BLaER1 (cell line): ENCODE measurements around the gene MYBBP1A.

Experiments
- H3K27ac ChIP-seq: shearing (Covaris generic); formaldehyde crosslinking; 2 replicates; pipeline ENCODE4 v1.8.1; 2022
- H3K27me3 ChIP-seq: shearing (Covaris generic); formaldehyde crosslinking; 2 replicates; pipeline ENCODE4 v1.8.1; 2022
- H3K36me3 ChIP-seq: shearing (Covaris generic); formaldehyde crosslinking; 2 replicates; pipeline ENCODE4 v1.8.1; 2022
- H3K4me1 ChIP-seq: shearing (Covaris generic); formaldehyde crosslinking; 2 replicates; pipeline ENCODE4 v1.8.1; 2022
- H3K4me2 ChIP-seq: shearing (Covaris generic); formaldehyde crosslinking; 2 replicates; pipeline ENCODE4 v1.8.1; 2022
- H3K4me3 ChIP-seq: shearing (Covaris generic); formaldehyde crosslinking; 2 replicates; pipeline ENCODE4 v1.8.1; 2022
- H3K9ac ChIP-seq: shearing (Covaris generic); formaldehyde crosslinking; 2 replicates; pipeline ENCODE4 v1.8.1; 2022
- H3K9me3 ChIP-seq: shearing (Covaris generic); formaldehyde crosslinking; 2 replicates; pipeline ENCODE4 v1.8.1; 2022
- H4K20me1 ChIP-seq: shearing (Covaris generic); formaldehyde crosslinking; 2 replicates; pipeline ENCODE4 v1.8.1; 2022
- Cebpa-rat ChIP-seq: shearing (Covaris generic); IDR thresholded peaks from 2 replicates; pipeline ENCODE4 v1.8.1; 2022

MYBBP1A gene

DNA sequence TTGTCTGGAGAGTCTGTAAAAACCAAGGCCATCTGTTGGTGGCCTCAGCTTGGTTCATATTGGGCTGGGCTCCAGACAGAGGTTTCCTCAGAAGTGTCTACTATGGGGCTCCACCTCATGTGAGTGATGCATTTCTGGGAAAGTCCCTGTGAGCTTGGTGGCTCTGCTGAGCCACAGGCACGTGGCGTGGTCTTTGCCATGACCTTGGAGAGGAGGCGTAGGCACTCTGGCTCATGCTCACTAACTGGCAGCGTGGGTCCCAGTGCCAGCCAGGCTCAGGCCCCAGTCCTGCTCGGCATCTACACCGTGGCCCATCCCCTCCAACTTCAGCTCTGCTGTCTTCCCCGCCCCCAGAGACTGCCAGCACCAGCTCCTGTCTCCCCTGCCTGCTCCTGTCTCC is 18.5 kb upstream of the MYBBP1A start:
- no peak overlapping the region for H3K4me3 ChIP-seq
- H3K36me3 ChIP-seq: no peaks in the 10 kb centered on the region
- no peak overlapping the region for H3K9ac ChIP-seq
- H3K4me2 ChIP-seq: no peak overlapping the region
- no peaks in the 10 kb centered on the region for H3K27me3 ChIP-seq
- peaks cover 29% of the 10 kb centered on the region for H3K4me1 ChIP-seq
- no peaks in the 10 kb centered on the region for H3K9me3 ChIP-seq
- H3K27ac ChIP-seq: no peak overlapping the region
- TF ChIP-seq Cebpa-rat: no peak
- no peaks in the 10 kb centered on the region for H4K20me1 ChIP-seq

DNA sequence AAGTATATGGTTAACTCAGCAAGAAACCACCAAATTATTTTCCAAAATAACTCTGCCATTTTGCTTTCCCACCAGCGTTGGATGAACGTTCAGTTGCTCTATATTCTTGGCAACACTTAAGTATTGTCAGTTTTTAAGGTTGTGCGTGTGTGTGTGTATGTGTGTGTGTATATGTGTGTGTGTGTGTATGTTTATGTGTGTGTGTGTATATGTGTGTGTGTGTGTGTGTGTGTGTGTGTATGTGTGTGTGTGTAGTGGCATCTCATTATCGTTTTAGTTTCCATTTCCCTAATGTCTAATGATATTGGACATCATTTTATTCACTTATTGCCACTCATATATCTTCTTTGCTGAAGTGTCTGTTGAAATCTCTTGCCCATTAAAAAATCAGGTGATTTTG is 17.9 kb upstream of the MYBBP1A start:
- TF ChIP-seq Cebpa-rat: no peak
- peaks cover 29% of the 10 kb centered on the region for H3K4me1 ChIP-seq
- no peaks in the 10 kb centered on the region for H3K9me3 ChIP-seq
- no peaks in the 10 kb centered on the region for H4K20me1 ChIP-seq
- H3K27ac ChIP-seq: no peak overlapping the region
- no peak overlapping the region for H3K9ac ChIP-seq
- H3K27me3 ChIP-seq: no peaks in the 10 kb centered on the region
- H3K4me2 ChIP-seq: no peak overlapping the region
- H3K36me3 ChIP-seq: no peaks in the 10 kb centered on the region
- H3K4me3 ChIP-seq: no peak overlapping the region

DNA sequence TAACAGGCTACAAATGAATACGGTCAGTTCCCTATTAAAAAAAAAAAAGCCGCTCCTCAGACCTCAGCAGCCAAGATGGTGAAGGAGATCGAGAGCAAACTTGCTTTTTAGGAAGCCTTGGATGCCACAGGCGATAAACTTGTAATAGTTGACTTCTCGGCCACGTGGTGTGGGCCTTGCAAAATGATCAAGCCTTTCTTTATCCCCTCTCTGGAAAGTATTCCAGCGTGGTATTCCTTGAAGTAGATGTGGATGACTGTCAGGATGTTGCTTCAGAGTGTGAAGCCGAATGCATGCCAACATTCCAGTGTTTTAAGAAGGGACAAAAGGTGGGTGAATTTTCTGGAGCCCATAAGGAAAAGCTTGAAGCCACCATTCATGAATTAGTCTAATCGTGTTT is 16.9 kb upstream of the MYBBP1A start:
- Histone ChIP-seq H4K20me1 (no peaks in the 10 kb centered on the region), H3K27ac (no peak overlapping the region), H3K4me1 (peaks cover 24% of the 10 kb centered on the region), H3K27me3 (no peaks in the 10 kb centered on the region), H3K4me3 (no peak overlapping the region), H3K9ac (no peak overlapping the region), H3K4me2 (no peak overlapping the region), H3K9me3 (no peaks in the 10 kb centered on the region), H3K36me3 (no peaks in the 10 kb centered on the region)
- TF ChIP-seq Cebpa-rat: no peak

GRCh38 chr17:4569591-4569990 is 14.4 kb upstream of the MYBBP1A start:
- H3K9me3 ChIP-seq: no peaks in the 10 kb centered on the region
- H3K9ac ChIP-seq: no peak overlapping the region
- H3K4me3 ChIP-seq: no peak overlapping the region
- no peaks in the 10 kb centered on the region for H3K27me3 ChIP-seq
- H3K4me1 ChIP-seq: peaks cover 16% of the 10 kb centered on the region
- no peak for TF ChIP-seq Cebpa-rat
- no peak overlapping the region for H3K27ac ChIP-seq
- H4K20me1 ChIP-seq: no peaks in the 10 kb centered on the region
- H3K36me3 ChIP-seq: no peaks in the 10 kb centered on the region
- H3K4me2 ChIP-seq: no peak overlapping the region; the same call in 1 of the 2 replicates

DNA sequence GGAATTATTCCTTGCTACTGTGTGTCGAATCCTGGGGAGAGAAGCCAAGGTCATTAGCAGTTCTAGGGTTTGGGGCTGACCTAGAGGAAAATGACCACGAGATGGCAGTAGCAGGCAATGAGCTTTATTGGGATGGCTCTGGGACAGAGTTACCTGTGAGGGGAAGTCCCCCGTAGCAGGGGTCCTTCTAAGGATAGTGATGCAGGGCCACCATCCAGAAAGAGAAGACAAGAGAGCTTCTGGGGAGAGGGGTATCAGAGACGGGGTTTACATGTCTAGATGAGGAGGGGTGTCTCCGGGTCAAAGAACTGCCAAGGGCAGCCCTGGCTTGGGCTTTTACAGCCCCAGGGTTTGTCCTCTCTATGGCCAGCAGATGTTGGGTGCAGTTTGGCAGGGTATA is 11.6 kb upstream of the MYBBP1A start:
- Histone ChIP-seq H3K27me3 (no peaks in the 10 kb centered on the region), H3K4me1 (peaks cover 28% of the 10 kb centered on the region), H3K9me3 (no peaks in the 10 kb centered on the region), H3K9ac (no peak overlapping the region), H3K4me3 (no peak overlapping the region), H4K20me1 (no peaks in the 10 kb centered on the region), H3K4me2 (no peak overlapping the region), H3K27ac (no peak overlapping the region), H3K36me3 (no peaks in the 10 kb centered on the region)
- no peak for TF ChIP-seq Cebpa-rat

- H3K4me1 ChIP-seq: peaks cover 41% of the 10 kb centered on the region
- no peaks in the 10 kb centered on the region for H3K36me3 ChIP-seq
- no peak overlapping the region for H3K27ac ChIP-seq
- no peak overlapping the region for H3K4me3 ChIP-seq
- peak overlapping the region; percentile 49 for H3K4me2 ChIP-seq
- no peaks in the 10 kb centered on the region for H3K9me3 ChIP-seq
- no peak for TF ChIP-seq Cebpa-rat
- H3K27me3 ChIP-seq: no peaks in the 10 kb centered on the region
- no peaks in the 10 kb centered on the region for H4K20me1 ChIP-seq
- H3K9ac ChIP-seq: no peak overlapping the region
These were observed 10.3 kb upstream of the MYBBP1A start for GRCh38 chr17:4565209-4566141.

GRCh38 chr17:4562015-4562969 is 7.1 kb upstream of the MYBBP1A start:
- H3K36me3 ChIP-seq: no peaks in the 10 kb centered on the region
- H3K4me2 ChIP-seq: peak overlapping the region; percentile 71
- no peak for TF ChIP-seq Cebpa-rat
- H3K9me3 ChIP-seq: no peaks in the 10 kb centered on the region
- H3K4me3 ChIP-seq: no peak overlapping the region
- H4K20me1 ChIP-seq: no peaks in the 10 kb centered on the region
- no peak overlapping the region for H3K27ac ChIP-seq
- no peaks in the 10 kb centered on the region for H3K27me3 ChIP-seq
- H3K4me1 ChIP-seq: peaks cover 48% of the 10 kb centered on the region
- no peak overlapping the region for H3K9ac ChIP-seq

DNA sequence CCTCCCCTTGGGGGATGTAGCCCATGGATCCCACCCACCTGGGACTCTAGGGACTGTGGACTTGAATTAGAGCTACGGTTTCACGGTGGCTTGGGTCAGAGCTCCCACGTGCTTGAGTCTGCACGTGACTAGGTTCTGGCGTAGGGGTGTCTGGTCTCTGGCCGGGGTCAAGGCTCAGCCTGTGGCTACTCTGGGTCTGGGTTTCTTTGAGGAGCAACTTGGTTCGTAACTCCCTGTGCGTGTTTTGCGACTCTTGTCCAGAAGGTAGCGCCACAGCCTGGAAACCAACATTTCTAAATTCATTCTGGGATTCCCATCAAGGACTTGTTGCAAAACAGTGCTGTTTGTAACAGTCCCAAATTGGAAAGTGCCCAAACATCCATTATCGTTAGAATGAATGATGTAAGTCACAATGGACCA is 5.7 kb upstream of the MYBBP1A start:
- Histone ChIP-seq H3K4me2 (peak overlapping the region; percentile 59), H3K27me3 (no peaks in the 10 kb centered on the region), H3K4me3 (no peak overlapping the region), H3K27ac (peak overlapping the region; percentile 30; the same call in 1 of the 2 replicates), H3K4me1 (peaks cover 53% of the 10 kb centered on the region), H3K9me3 (no peaks in the 10 kb centered on the region), H4K20me1 (no peaks in the 10 kb centered on the region), H3K9ac (no peak overlapping the region), H3K36me3 (no peaks in the 10 kb centered on the region)
- TF ChIP-seq Cebpa-rat: no peak

DNA sequence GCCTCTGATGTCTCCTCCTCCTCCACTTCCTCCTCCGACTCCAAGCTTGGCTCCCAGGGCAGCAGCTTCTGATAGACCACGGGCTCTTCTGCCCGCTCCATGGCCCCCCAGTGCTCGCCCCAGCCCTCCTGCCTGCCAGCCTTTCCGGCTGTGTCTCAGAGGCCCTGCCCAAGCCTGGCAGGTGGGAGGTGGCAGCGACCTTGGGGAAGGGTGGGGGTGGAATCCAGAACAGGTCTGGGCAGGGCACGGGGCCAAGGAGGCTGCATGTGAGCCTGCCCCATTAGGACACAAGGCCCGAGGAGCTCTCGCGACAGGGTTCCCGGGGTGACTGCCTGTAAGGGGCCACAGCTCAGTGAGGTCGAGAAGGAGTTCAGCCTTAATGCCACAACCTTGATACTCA is 5.2 kb upstream of the MYBBP1A start, which contains the start of gene GGT6:
Gene GGT6 (minus strand): TSS at position 157 of the 400 bp plus-strand sequence. CDS start 56 bp downstream, at position 101.
- Histone ChIP-seq H3K4me2 (peak within 1 kb of the TSS; percentile 59), H3K36me3 (no peaks in the 10 kb centered on the region), H3K27me3 (no peaks in the 10 kb centered on the region), H3K4me3 (no peak within 1 kb of the TSS), H3K9me3 (no peaks in the 10 kb centered on the region), H3K9ac (no peak within 1 kb of the TSS), H4K20me1 (no peaks in the 10 kb centered on the region), H3K27ac (peak within 1 kb of the TSS; percentile 30; the same call in 1 of the 2 replicates), H3K4me1 (peaks cover 53% of the 10 kb centered on the region)
- no peak for TF ChIP-seq Cebpa-rat
